ENCODE measurements around the gene TPP2.

The TPP2 gene

GRCh38 chr13:102658660-102659059, 61.9 kb downstream of the TPP2 start:
- no peak for DNase-seq

- no peak for DNase-seq
These were observed 62.5 kb downstream of the TPP2 start for GRCh38 chr13:102659168-102659713.

- DNase-seq, result no peak
These were observed 70.2 kb downstream of the TPP2 start for GRCh38 chr13:102667023-102667422.

GRCh38 chr13:102667911-102668310, 71.1 kb downstream of the TPP2 start:
- DNase-seq, result no peak

GRCh38 chr13:102670130-102670529, 73.3 kb downstream of the TPP2 start:
- no peak for DNase-seq

- DNase-seq, result no peak
These were observed 78.3 kb downstream of the TPP2 start for GRCh38 chr13:102675115-102675514.

GRCh38 chr13:102677122-102677521, 80.3 kb downstream of the TPP2 start:
- DNase-seq, result no peak

GRCh38 chr13:102678339-102679107, 81.7 kb downstream of the TPP2 start:
- DNase-seq, result no peak

- DNase-seq, result no peak
These were observed 82.8 kb downstream of the TPP2 start for GRCh38 chr13:102679449-102680132.

GRCh38 chr13:102680133-102680717, 83.4 kb downstream of the TPP2 start:
- no peak for DNase-seq

GRCh38 chr13:102680842-102681740, 84.3 kb downstream of the TPP2 start:
- no peak for DNase-seq

- no peak for DNase-seq
These were observed 85.4 kb downstream of the TPP2 start for GRCh38 chr13:102682211-102682610.

- no peak for DNase-seq
These were observed 85.9 kb downstream of the TPP2 start for GRCh38 chr13:102682727-102683126.

- no peak for DNase-seq
These were observed 86.9 kb downstream of the TPP2 start for GRCh38 chr13:102683637-102684036.

GRCh38 chr13:102686024-102686423, 89.2 kb downstream of the TPP2 start:
- DNase-seq, result no peak

GRCh38 chr13:102687520-102687919, 90.7 kb downstream of the TPP2 start:
- no peak for DNase-seq

GRCh38 chr13:102688306-102688973, 91.7 kb downstream of the TPP2 start:
- DNase-seq, result no peak

GRCh38 chr13:102690883-102691282, 94.1 kb downstream of the TPP2 start:
- no peak for DNase-seq

GRCh38 chr13:102692491-102692826, 95.7 kb downstream of the TPP2 start:
- DNase-seq, result no peak

GRCh38 chr13:102693250-102693649, 96.5 kb downstream of the TPP2 start:
- no peak for DNase-seq

GRCh38 chr13:102693776-102694175, 97.0 kb downstream of the TPP2 start:
- no peak for DNase-seq

GRCh38 chr13:102694937-102695336, 98.2 kb downstream of the TPP2 start, which contains the start of gene METTL21C:
METTL21C (minus strand) TSS chr13:102695044; CDS start chr13:102694498, 546 bp downstream.
- DNase-seq, result no peak

Measured in NCI-H510A (cell line).